ENCODE results near the gene PLPP3.

Gene PLPP3

GRCh38 chr1:56457756-56458375 lies 121.5 kb downstream of the PLPP3 start:
- H3K27ac ChIP-seq (ENCODE audit: low read depth, low read length) = no peak overlapping the region
- WGBS (ENCODE audit: extremely low coverage, insufficient coverage, low lambda C conversion rate) = no CpG with 5 or more reads among the region's 10 CpGs
- no peak overlapping the region for H3K18ac ChIP-seq (ENCODE audit: low read length)
- H3K79me2 ChIP-seq (ENCODE audit: control insufficient read depth, insufficient read depth, low read length) = no peaks in the 10 kb centered on the region
- H2BK5ac ChIP-seq (ENCODE audit: low read length) = no peak overlapping the region
- no peaks in the 10 kb centered on the region for H3K4me1 ChIP-seq (ENCODE audit: control insufficient read depth, low read depth, low read length)
- H3K4me2 ChIP-seq (ENCODE audit: low read length) = no peak overlapping the region
- no peak overlapping the region for H3K23ac ChIP-seq (ENCODE audit: low read length)
- H4K5ac ChIP-seq (ENCODE audit: low read length) = no peak overlapping the region
- H3K27me3 ChIP-seq (ENCODE audit: insufficient read depth, low read length, poor library complexity) = no peaks in the 10 kb centered on the region
- no peak overlapping the region for H2AK5ac ChIP-seq (ENCODE audit: low read length)
- H3K56ac ChIP-seq (ENCODE audit: low read length) = no peak overlapping the region
- no peak overlapping the region for H2BK15ac ChIP-seq (replicated peaks; ENCODE audit: low read depth)
- H2BK120ac ChIP-seq (ENCODE audit: low read depth, low read length) = no peak overlapping the region
- H3K4me3 ChIP-seq (ENCODE audit: low read length) = no peak overlapping the region
- H4K8ac ChIP-seq (ENCODE audit: low read depth, low read length) = no peak overlapping the region
- H3K36me3 ChIP-seq (ENCODE audit: control insufficient read depth, insufficient read depth, low read length) = no peaks in the 10 kb centered on the region
- no peaks in the 10 kb centered on the region for H3K79me1 ChIP-seq (ENCODE audit: low read length)
- no peak overlapping the region for H3K9ac ChIP-seq (ENCODE audit: low read length)
- no peak overlapping the region for H3K4ac ChIP-seq (ENCODE audit: low read depth, low read length)
- no peak for DNase-seq

GRCh38 chr1:56456435-56457101 lies 122.8 kb downstream of the PLPP3 start:
- H2BK120ac ChIP-seq (ENCODE audit: low read depth, low read length) = no peak overlapping the region
- H3K4me2 ChIP-seq (ENCODE audit: low read length) = no peak overlapping the region
- peak overlapping the region; percentile 56 for H3K4ac ChIP-seq (ENCODE audit: low read depth, low read length)
- no peak overlapping the region for H2BK15ac ChIP-seq (replicated peaks; ENCODE audit: low read depth)
- no peak overlapping the region for H3K56ac ChIP-seq (ENCODE audit: low read length)
- no peak overlapping the region for H3K4me3 ChIP-seq (ENCODE audit: low read length)
- no peak overlapping the region for H3K18ac ChIP-seq (ENCODE audit: low read length)
- no peak overlapping the region for H3K23ac ChIP-seq (ENCODE audit: low read length)
- H4K8ac ChIP-seq (ENCODE audit: low read depth, low read length) = no peak overlapping the region
- peaks cover 6% of the 10 kb centered on the region for H3K4me1 ChIP-seq (ENCODE audit: control insufficient read depth, low read depth, low read length)
- no peak overlapping the region for H2AK5ac ChIP-seq (ENCODE audit: low read length)
- no peak overlapping the region for H3K9ac ChIP-seq (ENCODE audit: low read length)
- H3K79me2 ChIP-seq (ENCODE audit: control insufficient read depth, insufficient read depth, low read length) = no peaks in the 10 kb centered on the region
- no peaks in the 10 kb centered on the region for H3K79me1 ChIP-seq (ENCODE audit: low read length)
- no peak overlapping the region for H2BK5ac ChIP-seq (ENCODE audit: low read length)
- H3K36me3 ChIP-seq (ENCODE audit: control insufficient read depth, insufficient read depth, low read length) = no peaks in the 10 kb centered on the region
- WGBS (ENCODE audit: extremely low coverage, insufficient coverage, low lambda C conversion rate) = no CpG with 5 or more reads among the region's 12 CpGs
- no peak overlapping the region for H4K5ac ChIP-seq (ENCODE audit: low read length)
- DNase-seq = peak; percentile 68
- no peaks in the 10 kb centered on the region for H3K27me3 ChIP-seq (ENCODE audit: insufficient read depth, low read length, poor library complexity)
- no peak overlapping the region for H3K27ac ChIP-seq (ENCODE audit: low read depth, low read length)

GRCh38 chr1:56453417-56454078 lies 125.8 kb downstream of the PLPP3 start:
- peak; percentile 59 for DNase-seq
- H2BK15ac ChIP-seq (replicated peaks; ENCODE audit: low read depth) = no peak overlapping the region
- no CpG with 5 or more reads among the region's 10 CpGs for WGBS (ENCODE audit: extremely low coverage, insufficient coverage, low lambda C conversion rate)

GRCh38 chr1:56453016-56453415 lies 126.3 kb downstream of the PLPP3 start:
- Histone ChIP-seq H3K79me1 (ENCODE audit: low read length) (no peaks in the 10 kb centered on the region), H3K23ac (ENCODE audit: low read length) (no peak overlapping the region), H3K9ac (ENCODE audit: low read length) (no peak overlapping the region), H4K8ac (ENCODE audit: low read depth, low read length) (no peak overlapping the region), H3K18ac (ENCODE audit: low read length) (no peak overlapping the region), H2BK120ac (ENCODE audit: low read depth, low read length) (no peak overlapping the region), H3K4me2 (ENCODE audit: low read length) (no peak overlapping the region), H3K4me3 (ENCODE audit: low read length) (no peak overlapping the region), H3K56ac (ENCODE audit: low read length) (no peak overlapping the region), H2BK5ac (ENCODE audit: low read length) (no peak overlapping the region), H2AK5ac (ENCODE audit: low read length) (no peak overlapping the region), H4K5ac (ENCODE audit: low read length) (no peak overlapping the region), H2BK15ac (replicated peaks; ENCODE audit: low read depth) (no peak overlapping the region), H3K79me2 (ENCODE audit: control insufficient read depth, insufficient read depth, low read length) (no peaks in the 10 kb centered on the region), H3K36me3 (ENCODE audit: control insufficient read depth, insufficient read depth, low read length) (no peaks in the 10 kb centered on the region), H3K4ac (ENCODE audit: low read depth, low read length) (no peak overlapping the region), H3K27ac (ENCODE audit: low read depth, low read length) (no peak overlapping the region), H3K4me1 (ENCODE audit: control insufficient read depth, low read depth, low read length) (peaks cover 11% of the 10 kb centered on the region), H3K27me3 (ENCODE audit: insufficient read depth, low read length, poor library complexity) (no peaks in the 10 kb centered on the region)
- DNase-seq = peak; percentile 23
- no CpG with 5 or more reads among the region's 4 CpGs for WGBS (ENCODE audit: extremely low coverage, insufficient coverage, low lambda C conversion rate)

More at GRCh38 chr1:56453417-56454078, 125.8 kb downstream of the PLPP3 start:
- Histone ChIP-seq H3K18ac (ENCODE audit: low read length) (no peak overlapping the region), H3K36me3 (ENCODE audit: control insufficient read depth, insufficient read depth, low read length) (no peaks in the 10 kb centered on the region), H3K27me3 (ENCODE audit: insufficient read depth, low read length, poor library complexity) (no peaks in the 10 kb centered on the region), H3K79me2 (ENCODE audit: control insufficient read depth, insufficient read depth, low read length) (no peaks in the 10 kb centered on the region), H3K23ac (ENCODE audit: low read length) (no peak overlapping the region), H3K4ac (ENCODE audit: low read depth, low read length) (no peak overlapping the region), H2AK5ac (ENCODE audit: low read length) (no peak overlapping the region), H3K4me2 (ENCODE audit: low read length) (no peak overlapping the region), H4K8ac (ENCODE audit: low read depth, low read length) (no peak overlapping the region), H3K4me1 (ENCODE audit: control insufficient read depth, low read depth, low read length) (peaks cover 11% of the 10 kb centered on the region), H3K79me1 (ENCODE audit: low read length) (no peaks in the 10 kb centered on the region), H3K4me3 (ENCODE audit: low read length) (no peak overlapping the region), H3K27ac (ENCODE audit: low read depth, low read length) (no peak overlapping the region), H2BK120ac (ENCODE audit: low read depth, low read length) (no peak overlapping the region), H3K9ac (ENCODE audit: low read length) (no peak overlapping the region), H2BK5ac (ENCODE audit: low read length) (no peak overlapping the region), H3K56ac (ENCODE audit: low read length) (no peak overlapping the region), H4K5ac (ENCODE audit: low read length) (no peak overlapping the region)

GRCh38 chr1:56452027-56453011 lies 127.0 kb downstream of the PLPP3 start:
- H2AK5ac ChIP-seq (ENCODE audit: low read length) = no peak overlapping the region
- no peaks in the 10 kb centered on the region for H3K79me1 ChIP-seq (ENCODE audit: low read length)
- H3K18ac ChIP-seq (ENCODE audit: low read length) = peak overlapping the region; percentile 57
- no peak overlapping the region for H3K4me3 ChIP-seq (ENCODE audit: low read length)
- no peaks in the 10 kb centered on the region for H3K27me3 ChIP-seq (ENCODE audit: insufficient read depth, low read length, poor library complexity)
- H3K4ac ChIP-seq (ENCODE audit: low read depth, low read length) = no peak overlapping the region
- H3K9ac ChIP-seq (ENCODE audit: low read length) = no peak overlapping the region
- H4K8ac ChIP-seq (ENCODE audit: low read depth, low read length) = peak overlapping the region; percentile 41
- WGBS (ENCODE audit: extremely low coverage, insufficient coverage, low lambda C conversion rate) = no CpG with 5 or more reads among the region's 3 CpGs
- no peak overlapping the region for H3K27ac ChIP-seq (ENCODE audit: low read depth, low read length)
- no peak overlapping the region for H2BK120ac ChIP-seq (ENCODE audit: low read depth, low read length)
- H4K5ac ChIP-seq (ENCODE audit: low read length) = no peak overlapping the region
- no peak overlapping the region for H3K23ac ChIP-seq (ENCODE audit: low read length)
- H2BK5ac ChIP-seq (ENCODE audit: low read length) = no peak overlapping the region
- DNase-seq = no peak
- H3K4me1 ChIP-seq (ENCODE audit: control insufficient read depth, low read depth, low read length) = peaks cover 11% of the 10 kb centered on the region
- peak overlapping the region; percentile 38 for H2BK15ac ChIP-seq (replicated peaks; ENCODE audit: low read depth)
- H3K79me2 ChIP-seq (ENCODE audit: control insufficient read depth, insufficient read depth, low read length) = no peaks in the 10 kb centered on the region
- no peak overlapping the region for H3K4me2 ChIP-seq (ENCODE audit: low read length)
- H3K36me3 ChIP-seq (ENCODE audit: control insufficient read depth, insufficient read depth, low read length) = no peaks in the 10 kb centered on the region
- H3K56ac ChIP-seq (ENCODE audit: low read length) = peak overlapping the region; percentile 29

All from mesendoderm (in vitro differentiated cells).